IMR-90 (cell line): ENCODE data around the gene ATP10B. TPM values are rescaled to one million over a fixed set of nuclear protein-coding genes. Genes with fewer than 3 reads are reported as not detected.

Source experiments
- ATAC-seq: fragments of 200-7000 bp; cut with Tn5 transposase; 2 replicates; pipeline ENCODE4 v1.9.1; 2020; ENCODE audit warnings: low read depth, mild to moderate bottlenecking, moderate library complexity
- BruUV-seq: library from RNA; stranded (reverse); fragments of 400-500 nt; replicated peaks from 2 replicates; lab custom pipeline; 2021; lab: Mats Ljungman, UMichigan
- CTCF ChIA-PET: fragments of 300-600 bp; formaldehyde crosslinking; extraction: SDS; loops from one replicate; lab custom pipeline; 2021; ENCODE audit warnings: antibody characterized with exemption; lab: Yijun Ruan, JAX
- POLR2A ChIA-PET: fragments of 300-600 bp; sonication (Branson Sonifier 250); formaldehyde crosslinking; loops from one replicate; lab custom pipeline; 2022; ENCODE audit warnings: antibody characterized with exemption; ENCODE audit not compliant: unreplicated experiment; lab: Charles Lee
- DNase-seq: peaks from one replicate; pipeline ENCODE4 v3.0.0; 2013
- H2AFZ ChIP-seq: replicated peaks from 2 replicates; pipeline ENCODE3; 2013; ENCODE audit warnings: low read length, mild to moderate bottlenecking; ENCODE audit not compliant: poor library complexity
- H2AK5ac ChIP-seq: 2 replicates; pipeline ENCODE4 v1.6.1; 2013; ENCODE audit warnings: low read depth, low read length, inconsistent platforms
- H2AK9ac ChIP-seq: replicated peaks from 2 replicates; pipeline ENCODE3; 2013; ENCODE audit warnings: mild to moderate bottlenecking, low read depth, low read length, moderate library complexity; ENCODE audit not compliant: poor library complexity
- H2BK120ac ChIP-seq: 2 replicates; pipeline ENCODE4 v1.6.1; 2013; ENCODE audit warnings: low read depth, low read length, inconsistent platforms
- H2BK15ac ChIP-seq: 3 replicates; pipeline ENCODE4 v1.6.1; 2013; ENCODE audit warnings: low read depth, low read length, inconsistent platforms
- H2BK20ac ChIP-seq: 2 replicates; pipeline ENCODE4 v1.6.1; 2013; ENCODE audit warnings: low read depth, mild to moderate bottlenecking, inconsistent platforms, low read length, moderate library complexity
- H2BK5ac ChIP-seq: 2 replicates; pipeline ENCODE4 v1.6.1; 2013; ENCODE audit warnings: mild to moderate bottlenecking, low read depth, low read length, inconsistent platforms; ENCODE audit not compliant: poor library complexity, severe bottlenecking
- H3K14ac ChIP-seq: replicated peaks from 2 replicates; pipeline ENCODE4 v1.6.1; 2013; ENCODE audit warnings: low read depth, low read length, inconsistent platforms
- H3K18ac ChIP-seq: 2 replicates; pipeline ENCODE4 v1.6.1; 2013; ENCODE audit warnings: low read depth, low read length, control low read depth
- H3K23ac ChIP-seq: 2 replicates; pipeline ENCODE4 v1.6.1; 2013; ENCODE audit warnings: low read depth, low read length, inconsistent platforms
- H3K27ac ChIP-seq: 2 replicates; pipeline ENCODE4 v1.5.1; 2013; ENCODE audit warnings: mild to moderate bottlenecking, control low read depth, low read length; ENCODE audit not compliant: insufficient read depth
- H3K27me3 ChIP-seq: 2 replicates; pipeline ENCODE4 v1.6.1; 2013; ENCODE audit warnings: low read length; ENCODE audit not compliant: control insufficient read depth, insufficient read depth
- H3K36me3 ChIP-seq: 2 replicates; pipeline ENCODE4 v1.6.1; 2013; ENCODE audit warnings: low read length, mixed read lengths; ENCODE audit not compliant: control insufficient read depth, insufficient read depth
- H3K4ac ChIP-seq: 2 replicates; pipeline ENCODE4 v1.6.1; 2013; ENCODE audit warnings: low read depth, low read length, inconsistent platforms
- H3K4me1 ChIP-seq: 2 replicates; pipeline ENCODE4 v1.6.1; 2013; ENCODE audit warnings: low read length, mixed read lengths; ENCODE audit not compliant: control insufficient read depth, insufficient read depth
- H3K4me2 ChIP-seq: 2 replicates; pipeline ENCODE4 v1.6.1; 2013; ENCODE audit warnings: low read depth, mild to moderate bottlenecking, control low read depth, low read length, moderate library complexity
- H3K4me3 ChIP-seq: 2 replicates; pipeline ENCODE4 v1.5.1; 2013; ENCODE audit warnings: low read depth, mild to moderate bottlenecking, control low read depth, low read length, moderate library complexity; ENCODE audit not compliant: insufficient read depth
- H3K56ac ChIP-seq: 2 replicates; pipeline ENCODE4 v1.6.1; 2013; ENCODE audit warnings: low read length, inconsistent platforms; ENCODE audit not compliant: insufficient read depth; ENCODE audit errors: extremely low read depth
- H3K79me1 ChIP-seq, 2 experiments: 2 replicates each; pipeline ENCODE4 v1.6.1; 2013; ENCODE audit warnings: low read length in 2 of 2, inconsistent platforms in 1 of 2, low read depth in 1 of 2
- H3K9ac ChIP-seq: 2 replicates; pipeline ENCODE4 v1.6.1; 2013; ENCODE audit warnings: low read depth, low read length, control low read depth
- H3K9me1 ChIP-seq: 2 replicates; pipeline ENCODE4 v1.6.1; 2013; ENCODE audit warnings: low read length, inconsistent platforms; ENCODE audit not compliant: insufficient read depth
- H3K9me3 ChIP-seq: 2 replicates; pipeline ENCODE4 v1.6.1; 2013; ENCODE audit warnings: low read length; ENCODE audit not compliant: control insufficient read depth, insufficient read depth
- H4K20me1 ChIP-seq: 2 replicates; pipeline ENCODE4 v1.6.1; 2013; ENCODE audit warnings: low read length, inconsistent platforms; ENCODE audit not compliant: insufficient read depth
- H4K5ac ChIP-seq: 2 replicates; pipeline ENCODE4 v1.6.1; 2013; ENCODE audit warnings: mild to moderate bottlenecking, low read depth, low read length, control low read depth
- H4K8ac ChIP-seq, 2 experiments: 2 replicates each; pipeline ENCODE4 v1.6.1; 2013; ENCODE audit warnings: low read depth in 2 of 2, low read length in 2 of 2, control low read depth in 1 of 2, inconsistent platforms in 1 of 2
- H4K91ac ChIP-seq: 2 replicates; pipeline ENCODE4 v1.6.1; 2013; ENCODE audit warnings: low read depth, low read length, inconsistent platforms; ENCODE audit not compliant: insufficient read depth
- CEBPB ChIP-seq: IDR thresholded peaks from 2 replicates; pipeline ENCODE4 v1.6.1; 2012; ENCODE audit warnings: low read depth, low read length, improper control_type of control experiment
- NFE2L2 ChIP-seq: fragments of 150-350 bp; IDR thresholded peaks from 2 replicates; pipeline ENCODE4 v1.6.1; 2016; ENCODE audit warnings: low read depth, mild to moderate bottlenecking, low read length
- WGBS, 2 experiments: methylation state at CpG; one replicate each; pipeline versions ENCODE4 v1.1.5 to v1.1.7; 2013; ENCODE audit warnings: missing lambda C conversion rate in 2 of 2; ENCODE audit not compliant: insufficient read length in 1 of 2; ENCODE audit errors: extremely low coverage in 2 of 2; 5-methylcytosine and 5-hydroxymethylcytosine counted together
- dilution Hi-C: fragments of 300-500 bp; cut with HindIII; formaldehyde crosslinking; loops from one replicate; pipeline ENCODE4 v1.14.3; 2018; ENCODE audit warnings: low sequenced_read_pairs; ENCODE audit not compliant: unreplicated experiment
- in situ Hi-C: fragments of 300-500 bp; cut with MboI; formaldehyde crosslinking; loops from 3 replicates; pipeline ENCODE4 v1.14.3; 2019; ENCODE audit warnings: low sequenced_read_pairs, inconsistent platforms, mixed read lengths
- intact Hi-C: fragments of 100-400 bp; cut with micrococcal nuclease; formaldehyde crosslinking; loops from 2 replicates; pipeline ENCODE4 v1.10.0; 2022
- polyA plus RNA-seq, 3 experiments: library from polyadenylated mRNA; depleted of rRNA; stranded (reverse); fragments of >200 nt; gene quantifications; 2 replicates each; pipeline ENCODE4 v1.2.3, GENCODE V29; 2012; ENCODE audit warnings: low replicate concordance in 1 of 3
- total RNA-seq: library from RNA; depleted of rRNA; stranded (reverse); fragments of >200 nt; gene quantifications from 2 replicates; pipeline ENCODE4 v1.2.3, GENCODE V29; 2012

Gene ATP10B
- total and polyA plus RNA-seq, 2 of the 4 experiments (the other 2 are of a cell fraction) = not detected

- intact Hi-C loops = no loop called here
- no peaks in the 10 kb centered on the region for H3K79me1 ChIP-seq
- no peak overlapping the region for H3K4me3 ChIP-seq
- no peak overlapping the region for H4K8ac ChIP-seq
- no peaks in the 10 kb centered on the region for H3K4me1 ChIP-seq
- H2AFZ ChIP-seq = no peak overlapping the region
- dilution Hi-C loops = no loop called here
- H3K9me1 ChIP-seq = no peaks in the 10 kb centered on the region
- H3K9me3 ChIP-seq = peaks cover 22% of the 10 kb centered on the region
- no peak overlapping the region for H3K56ac ChIP-seq
- no peaks in the 10 kb centered on the region for H4K20me1 ChIP-seq
- TF ChIP-seq NFE2L2 = no peak
- no peak for TF ChIP-seq CEBPB
- no peak overlapping the region for H2BK120ac ChIP-seq
- ATAC-seq (no peak), DNase-seq (no peak)
- no peak overlapping the region for H3K4ac ChIP-seq
- H3K14ac ChIP-seq = no peak overlapping the region
- H2BK20ac ChIP-seq = no peak overlapping the region
- H3K23ac ChIP-seq = no peak overlapping the region
- H2BK5ac ChIP-seq = no peak overlapping the region
- no peaks in the 10 kb centered on the region for H3K36me3 ChIP-seq
- CTCF ChIA-PET = no interaction called here
- no peak overlapping the region for H3K4me2 ChIP-seq
- 0% methylated on average over 1 of the region's 1 CpG; no CpG with 5 or more reads in 1 of the 2 experiments for WGBS, 2 experiments
- H3K27ac ChIP-seq = no peak overlapping the region
- no peak overlapping the region for H2AK9ac ChIP-seq
- no peak overlapping the region for H2BK15ac ChIP-seq
- POLR2A ChIA-PET = no interaction called here
- BruUV-seq = no TSS peak
- no peaks in the 10 kb centered on the region for H3K27me3 ChIP-seq
- no peak overlapping the region for H2AK5ac ChIP-seq
- in situ Hi-C loops = no loop called here
- no peak overlapping the region for H4K91ac ChIP-seq
- no peak overlapping the region for H3K18ac ChIP-seq
- H4K5ac ChIP-seq = no peak overlapping the region
- no peak overlapping the region for H3K9ac ChIP-seq
Observed at GRCh38 chr5:160685219-160685618, 166.8 kb downstream of the ATP10B start.
